ENCODE data around the gene MPP3.
"Not testable (repeated sequence)": the region's sequence is repeated elsewhere in the genome, so short reads cannot be mapped to it uniquely, and the experiment has no call there.

Gene MPP3

GRCh38 chr17:43832976-43833829 lies at the start of gene MPP3:
Gene MPP3, minus strand, starts transcription at chr17:43833146. Its CDS starts 1,240 bp downstream, at chr17:43831906.
- DNase-seq: peak; percentile 45

- no peak for DNase-seq
These were observed 49.0 kb upstream of the MPP3 start for GRCh38 chr17:43881758-43882505.

DNA sequence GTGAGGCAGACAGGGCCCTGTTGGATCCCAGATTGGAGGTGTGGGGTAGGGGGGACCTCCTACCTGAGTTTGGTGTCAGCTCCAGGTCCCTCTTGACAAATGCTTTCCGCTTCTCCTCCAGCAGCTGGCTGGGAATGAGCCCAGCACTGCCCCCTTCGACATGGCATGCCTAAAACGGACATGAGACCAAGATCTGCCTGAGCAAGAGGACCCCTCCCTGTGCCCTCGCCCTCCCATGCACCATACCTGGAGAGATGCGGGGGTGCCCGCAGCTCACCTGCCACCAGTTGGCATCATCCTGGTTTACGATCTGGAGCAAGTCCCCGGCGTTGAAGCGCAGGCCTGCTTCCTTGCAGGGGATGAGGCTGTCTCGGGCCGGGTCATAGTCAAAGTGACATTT lies 48.2 kb upstream of the MPP3 start:
- no peak for DNase-seq

DNA sequence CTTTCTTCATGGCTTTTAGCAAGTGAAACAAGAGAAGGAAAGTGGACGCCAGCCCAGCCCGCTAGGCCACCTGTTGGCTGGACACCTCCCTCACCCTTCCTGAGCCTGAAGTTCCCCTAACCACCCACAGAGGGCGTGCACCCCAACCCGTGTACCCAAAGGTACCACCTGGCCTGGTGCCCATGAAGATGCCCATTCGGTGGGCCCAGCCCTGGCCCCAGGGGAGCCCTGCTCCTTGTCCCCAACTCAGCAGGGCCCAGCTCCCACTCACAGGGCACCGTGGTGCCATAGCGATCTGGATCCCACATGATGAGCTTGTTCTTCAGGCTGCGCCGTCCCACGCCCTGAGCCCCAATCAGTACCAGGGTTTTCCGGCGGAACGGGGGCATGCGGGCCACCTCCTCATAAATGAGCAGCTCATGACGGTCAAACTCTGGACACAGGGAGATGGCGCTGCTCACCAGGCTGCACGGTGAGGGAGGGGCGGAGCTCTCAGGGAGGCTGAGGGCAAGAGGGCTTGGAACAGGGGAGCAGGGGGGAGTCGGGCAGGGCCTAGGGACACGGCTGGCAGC lies 47.6 kb upstream of the MPP3 start:
- peak; percentile 22 for DNase-seq

GRCh38 chr17:43879723-43880419 lies 46.9 kb upstream of the MPP3 start:
- no peak for DNase-seq

DNA sequence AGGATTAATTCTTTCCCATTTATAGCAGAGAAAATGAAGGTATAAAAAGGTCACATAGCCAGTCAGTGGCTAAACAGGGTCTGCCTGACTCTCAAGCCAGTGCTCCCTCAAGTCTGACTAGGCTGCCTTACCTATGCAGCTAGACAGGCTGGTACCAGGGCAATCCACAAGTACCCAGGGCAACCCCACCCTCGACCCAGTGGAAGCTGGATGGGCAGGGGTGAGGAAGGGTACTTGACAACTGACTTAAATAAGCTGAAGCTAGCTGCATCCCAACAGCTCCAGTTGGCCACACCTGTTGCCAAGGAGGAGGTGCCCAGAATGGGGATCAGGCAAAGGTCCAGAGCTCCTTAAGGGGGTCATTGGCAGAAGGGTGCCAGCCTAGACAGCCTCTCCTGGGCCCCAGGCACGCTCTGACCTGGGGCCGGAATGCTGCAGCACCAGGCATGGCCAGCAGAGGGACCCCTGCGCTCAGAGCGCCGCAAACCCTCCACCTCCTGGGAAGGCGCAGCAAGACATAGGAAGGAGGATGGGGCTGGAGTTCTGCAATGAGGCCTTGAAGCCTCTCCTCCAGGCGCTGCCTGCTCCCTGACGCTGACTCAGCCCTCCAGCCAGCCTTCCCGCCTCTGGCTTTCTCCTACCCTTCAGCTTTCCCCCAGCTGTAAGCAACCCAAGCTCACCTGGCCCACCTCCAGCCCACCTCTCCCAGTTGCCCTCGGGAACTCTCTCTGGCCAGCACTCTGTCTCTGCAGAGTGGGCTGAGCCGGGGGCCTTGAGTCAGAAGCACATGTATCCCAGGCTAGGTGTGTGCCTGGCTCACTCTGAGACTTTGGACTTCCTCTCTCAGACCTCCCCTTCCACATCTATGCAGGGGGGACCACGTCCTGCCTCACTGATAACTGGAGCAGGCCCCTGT lies 45.6 kb upstream of the MPP3 start:
- peak; percentile 45 for DNase-seq

DNA sequence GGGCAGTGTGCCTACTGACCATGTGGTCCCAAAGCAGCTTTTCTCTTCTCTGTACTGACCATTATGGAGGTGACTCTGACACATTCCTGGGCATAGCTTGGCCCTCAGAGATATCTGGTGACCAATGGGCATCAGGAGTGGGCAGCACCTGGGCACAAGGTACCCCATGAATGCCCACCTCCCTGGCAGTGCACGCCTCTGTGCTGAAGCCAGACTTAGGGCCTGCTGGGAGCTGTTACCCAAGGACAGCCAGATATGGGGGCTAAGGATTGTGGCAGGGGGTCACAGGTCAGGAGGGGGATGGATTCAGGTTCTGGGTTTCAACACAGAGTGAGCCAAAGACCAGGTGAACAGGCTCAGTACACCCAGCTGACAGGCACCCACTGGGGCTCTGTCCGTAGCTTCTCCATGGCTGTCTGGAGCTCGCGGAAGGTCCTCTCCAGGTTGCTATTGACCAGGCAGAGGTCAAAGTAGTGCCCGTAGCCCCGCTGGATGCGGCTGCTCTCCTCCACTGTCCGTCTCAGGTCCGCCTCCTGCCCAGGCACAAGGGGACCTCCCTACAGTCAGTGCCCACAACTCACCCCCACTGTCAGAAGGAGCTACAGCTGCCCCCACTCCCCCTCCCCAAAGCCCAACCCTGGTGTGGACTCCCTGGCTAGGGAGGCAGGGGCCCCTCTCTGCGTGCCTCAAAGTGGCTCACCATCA lies 44.7 kb upstream of the MPP3 start:
- DNase-seq: no peak

GRCh38 chr17:43877031-43877430 lies 44.1 kb upstream of the MPP3 start:
- DNase-seq: no peak

DNA sequence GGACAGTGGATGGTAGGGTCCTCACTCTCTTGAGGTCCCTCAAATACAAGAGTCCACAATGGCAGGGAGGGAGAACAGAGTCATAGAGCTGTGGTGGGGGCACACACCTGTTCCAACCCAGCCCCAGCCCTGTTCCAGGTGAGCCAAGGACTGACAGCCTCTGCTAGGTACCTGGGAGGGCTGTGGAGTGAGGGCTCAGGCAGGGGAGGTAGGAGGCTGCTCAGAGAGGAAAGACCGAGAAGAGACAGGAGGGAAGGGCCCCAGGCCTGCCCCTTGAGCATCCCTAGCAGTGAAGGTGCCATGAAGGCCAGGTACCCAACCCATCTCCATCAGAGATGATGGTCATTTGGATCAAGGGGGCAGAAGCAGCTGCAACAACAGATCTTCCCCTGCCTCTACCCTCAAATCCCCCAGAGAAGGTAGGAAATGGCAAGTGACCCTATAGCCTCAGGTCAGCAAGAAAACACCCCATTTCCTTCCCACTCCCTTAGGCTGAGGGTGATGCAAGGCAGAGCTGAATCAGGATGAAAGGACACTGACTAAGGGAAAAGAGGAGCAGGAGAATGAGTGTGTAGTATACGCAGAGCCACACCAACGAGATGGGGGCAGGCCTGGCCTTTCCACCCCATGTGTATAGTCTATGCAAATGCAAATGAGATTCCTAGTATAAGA lies 42.7 kb upstream of the MPP3 start:
- DNase-seq: no peak

DNA sequence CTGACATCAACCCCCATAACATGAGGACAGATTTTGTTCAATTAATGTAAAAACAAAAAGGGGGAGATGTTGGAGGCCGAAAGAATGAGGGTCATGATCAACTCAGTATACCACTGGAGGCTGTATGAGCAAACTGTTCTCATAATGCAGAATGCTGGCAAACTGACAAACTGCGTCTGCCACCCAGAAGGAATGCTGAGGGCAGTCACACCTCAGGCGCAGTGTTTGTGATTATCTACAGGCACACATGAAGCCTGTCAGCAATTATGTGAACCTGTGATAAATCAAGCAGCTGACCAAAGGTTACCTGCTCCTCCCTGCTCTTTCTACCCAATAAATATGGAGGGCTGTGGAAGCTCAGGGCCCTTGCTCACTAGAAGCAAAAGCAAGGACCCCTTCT lies 41.3 kb upstream of the MPP3 start:
- no peak for DNase-seq

DNA sequence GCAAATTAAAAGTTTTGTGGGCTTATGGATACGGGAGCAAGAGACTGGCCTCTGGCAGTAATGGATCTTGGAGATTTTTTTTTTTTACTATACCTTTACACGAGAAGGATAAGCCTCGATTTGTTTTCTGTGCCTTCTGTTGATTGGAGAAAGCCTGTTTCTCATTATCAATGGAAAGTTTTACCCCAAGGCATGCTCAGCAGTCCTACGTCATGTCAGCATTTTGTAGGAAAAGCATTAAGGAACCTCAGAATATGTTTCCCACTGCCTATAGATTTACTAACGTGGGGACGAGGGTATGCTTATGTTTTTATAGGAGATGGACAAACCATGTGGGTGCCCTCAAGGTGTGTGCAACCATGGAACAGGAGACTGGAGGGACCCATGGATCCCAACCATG lies 40.9 kb upstream of the MPP3 start:
- DNase-seq: no peak

DNA sequence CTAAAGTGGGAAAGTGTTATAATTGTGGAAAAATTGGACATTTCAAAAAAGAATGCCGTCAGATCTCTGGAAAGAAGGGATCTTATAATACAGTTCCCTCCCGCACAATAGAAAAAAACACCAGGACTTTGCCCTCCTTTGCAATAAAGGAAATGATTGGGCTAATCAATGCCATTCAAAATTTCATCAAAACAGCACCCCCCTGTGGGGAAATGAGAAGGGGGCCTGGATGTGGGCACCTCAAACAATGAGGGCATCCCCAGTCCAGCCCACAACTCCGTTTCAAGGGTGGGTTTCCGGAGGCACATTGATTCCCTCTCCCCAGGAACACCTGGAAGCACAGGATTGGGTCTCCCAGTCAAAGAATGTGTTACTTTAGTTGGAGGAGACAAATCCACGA lies 40.1 kb upstream of the MPP3 start:
- DNase-seq: no peak

- DNase-seq: no peak
These were observed 39.2 kb upstream of the MPP3 start for GRCh38 chr17:43871946-43872690.

DNA sequence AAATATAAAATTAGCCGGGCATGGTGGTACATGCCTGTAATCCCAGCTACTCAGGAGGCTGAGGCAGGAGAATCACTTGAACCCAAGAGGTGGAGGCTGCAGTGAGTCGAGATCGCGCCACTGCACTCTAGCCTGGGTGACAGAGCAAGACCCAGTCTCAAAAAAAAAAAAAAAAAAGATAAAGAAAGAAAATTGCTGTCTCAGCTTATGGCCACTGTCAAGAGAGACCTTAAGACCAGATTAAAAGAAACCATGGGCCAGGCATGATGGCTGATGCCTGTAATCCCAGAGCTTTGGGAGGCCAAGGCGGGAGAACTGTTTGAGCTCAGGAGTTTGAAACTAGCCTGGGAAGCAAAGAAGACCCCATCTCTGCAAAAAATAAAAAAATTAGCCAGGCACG lies 36.1 kb upstream of the MPP3 start:
- DNase-seq: not testable (repeated sequence)

GRCh38 chr17:43868226-43868994 lies 35.5 kb upstream of the MPP3 start:
- DNase-seq: no peak

DNA sequence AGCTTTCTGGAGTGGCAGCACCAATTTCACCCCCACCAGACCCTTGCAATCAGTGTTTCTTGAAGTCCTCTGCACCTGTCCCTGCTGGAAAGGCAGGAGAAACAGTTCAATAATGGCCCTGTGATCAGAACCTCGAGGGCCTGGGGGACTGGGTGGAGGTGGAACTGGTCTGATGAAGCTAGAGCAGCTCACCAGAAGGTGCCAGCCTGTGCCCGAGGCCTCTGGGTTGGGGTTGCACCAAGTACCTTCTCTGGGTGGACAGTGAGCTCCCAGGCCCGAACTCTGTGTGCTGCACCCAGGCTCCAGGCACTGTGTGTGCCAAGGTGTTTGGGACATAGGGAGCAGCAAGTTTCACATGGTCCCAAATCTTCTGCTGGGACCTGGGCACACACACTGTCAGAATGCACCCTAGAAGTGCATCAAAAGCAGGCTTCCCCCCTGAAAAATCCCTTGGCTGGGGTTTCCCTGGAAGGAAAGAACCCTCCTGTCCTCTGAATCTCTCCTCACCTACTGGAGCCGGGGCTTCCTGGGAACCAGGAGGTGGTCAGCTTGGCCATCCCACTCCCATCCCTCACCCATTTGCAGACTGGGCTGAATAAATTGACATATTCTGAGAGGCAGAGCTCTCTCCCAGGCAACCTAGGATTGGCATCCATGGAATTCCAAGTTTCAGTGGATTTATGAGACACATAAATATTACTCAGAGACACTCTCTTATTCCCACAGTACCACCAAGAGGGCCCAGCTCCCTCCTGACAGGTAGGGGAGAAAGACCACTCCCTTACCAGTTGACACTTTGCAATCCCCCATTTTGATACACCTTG lies 31.4 kb upstream of the MPP3 start:
- DNase-seq: no peak

GRCh38 chr17:43861960-43862359 lies 29.0 kb upstream of the MPP3 start:
- no peak for DNase-seq

- no peak for DNase-seq
These were observed 28.1 kb upstream of the MPP3 start for GRCh38 chr17:43860927-43861622.

All from stimulated activated naive CD4-positive, alpha-beta T cell treated with Interleukin-2 at 50 U/mL for 16 hours (primary cell).